Fibroblast of lung (primary cell): ENCODE measurements around the gene A3GALT2. TPM values are rescaled to one million over a fixed set of nuclear protein-coding genes. Genes with fewer than 3 reads are reported as not detected.

Source experiments
- DNase-seq, 2 donors: peaks; one replicate each; pipeline versions ENCODE4 v3.0.0 to v3.0.0-alpha.2; 2010; ENCODE audit warnings: low read depth in 2 of 2
- H2AFZ ChIP-seq: 2 replicates; pipeline ENCODE4 v1.5.1; 2012; ENCODE audit warnings: low read length, control low read depth, inconsistent platforms
- H3K27ac ChIP-seq: 2 replicates; pipeline ENCODE4 v1.5.1; 2011; ENCODE audit warnings: low read length, control low read depth; ENCODE audit not compliant: insufficient read depth
- H3K27me3 ChIP-seq: 2 replicates; pipeline ENCODE4 v1.5.1; 2011; ENCODE audit warnings: mild to moderate bottlenecking, low read length; ENCODE audit not compliant: control insufficient read depth, insufficient read depth
- H3K36me3 ChIP-seq: 2 replicates; pipeline ENCODE4 v1.5.1; 2011; ENCODE audit warnings: low read length; ENCODE audit not compliant: control insufficient read depth, insufficient read depth
- H3K4me1 ChIP-seq: 2 replicates; pipeline ENCODE4 v1.5.1; 2011; ENCODE audit warnings: low read length; ENCODE audit not compliant: control insufficient read depth, insufficient read depth; ENCODE audit errors: extremely low read depth
- H3K4me2 ChIP-seq: 2 replicates; pipeline ENCODE4 v1.5.1; 2011; ENCODE audit warnings: low read length, control low read depth; ENCODE audit not compliant: insufficient read depth; ENCODE audit errors: extremely low read depth
- H3K4me3 ChIP-seq, 4 experiments: fragments of 200-600 bp in 1 of 4; sonication (generic) in 1 of 4; replicated peaks in 1 of 4; 2 replicates each; pipeline ENCODE4 v1.5.1; 2011 to 2016; ENCODE audit warnings: low read length in 4 of 4, low read depth in 3 of 4, mild to moderate bottlenecking in 3 of 4, control low read depth in 2 of 4, inconsistent platforms in 1 of 4, mixed read lengths in 1 of 4; ENCODE audit not compliant: insufficient read depth in 1 of 4; ENCODE audit errors: control extremely low read depth in 1 of 4
- H3K79me2 ChIP-seq: 2 replicates; pipeline ENCODE4 v1.5.1; 2012; ENCODE audit warnings: mild to moderate bottlenecking, low read length, inconsistent platforms; ENCODE audit not compliant: control insufficient read depth, insufficient read depth
- H3K9ac ChIP-seq: 2 replicates; pipeline ENCODE4 v1.5.1; 2011; ENCODE audit warnings: mild to moderate bottlenecking, low read length, control low read depth; ENCODE audit not compliant: insufficient read depth
- H3K9me3 ChIP-seq: 2 replicates; pipeline ENCODE4 v1.5.1; 2012; ENCODE audit warnings: low read depth, low read length; ENCODE audit not compliant: control insufficient read depth, insufficient read depth
- H4K20me1 ChIP-seq: 2 replicates; pipeline ENCODE4 v1.5.1; 2011; ENCODE audit warnings: low read length; ENCODE audit not compliant: control insufficient read depth, insufficient read depth; ENCODE audit errors: extremely low read depth
- CTCF ChIP-seq, 2 donors: IDR thresholded peaks in 1 of 2; conservative IDR thresholded peaks in 1 of 2; 1 replicate in 1 of 2; 2 replicates in 1 of 2; pipeline ENCODE4 v1.5.1; 2011 to 2012; ENCODE audit warnings: low read length in 2 of 2, control low read depth in 1 of 2, inconsistent platforms in 1 of 2, low read depth in 1 of 2, mild to moderate bottlenecking in 1 of 2
- EZH2 ChIP-seq: IDR thresholded peaks from 2 replicates; pipeline ENCODE4 v1.5.1; 2012; ENCODE audit warnings: low read length, control low read depth, mild to moderate bottlenecking; ENCODE audit errors: missing control alignments
- polyA plus RNA-seq, 2 donors: library from polyadenylated mRNA; depleted of rRNA in 1 of 2; stranded (reverse) in 1 of 2; unstranded in 1 of 2; fragments of >200 nt; gene quantifications; 2 replicates each; pipeline ENCODE4 v1.2.1, GENCODE V29; 2011 to 2012; ENCODE audit warnings: missing spikeins in 1 of 2
- total RNA-seq: library from RNA; depleted of rRNA; stranded (reverse); fragments of >200 nt; gene quantifications from 2 replicates; pipeline ENCODE4 v1.2.1, GENCODE V29; 2014

Gene A3GALT2
- total and polyA plus RNA-seq, 2 donors (not counting 1 experiment from before 2014, with no cell fraction given), result not detected

GRCh38 chr1:33363470-33363861 is 42.6 kb upstream of the A3GALT2 start:
- no peak overlapping the region for H3K4me3 ChIP-seq
- H3K36me3 ChIP-seq, result peaks cover 6% of the 10 kb centered on the region
- H2AFZ ChIP-seq, result no peak overlapping the region
- H3K9ac ChIP-seq, result no peak overlapping the region
- no peak overlapping the region for H3K4me2 ChIP-seq
- H3K9me3 ChIP-seq, result no peaks in the 10 kb centered on the region
- TF ChIP-seq EZH2 (no peak), CTCF (conservative IDR thresholded peaks at IDR 0.05 in 1 of 2, IDR thresholded peaks at IDR 0.05 in 1 of 2; ENCODE audit: low read depth in 1 of 2, low read length in 2 of 2) (no peak)
- DNase-seq, result no peak
- H3K27ac ChIP-seq, result no peak overlapping the region
- H4K20me1 ChIP-seq, result no peaks in the 10 kb centered on the region
- no peaks in the 10 kb centered on the region for H3K27me3 ChIP-seq
- peaks cover 25% of the 10 kb centered on the region for H3K4me1 ChIP-seq
- no peaks in the 10 kb centered on the region for H3K79me2 ChIP-seq

- peaks cover 6% of the 10 kb centered on the region for H3K36me3 ChIP-seq
- H3K79me2 ChIP-seq, result no peaks in the 10 kb centered on the region
- no peaks in the 10 kb centered on the region for H3K27me3 ChIP-seq
- no peak overlapping the region for H2AFZ ChIP-seq
- H3K9ac ChIP-seq, result no peak overlapping the region
- H3K4me1 ChIP-seq, result peaks cover 25% of the 10 kb centered on the region
- H3K4me3 ChIP-seq, result no peak overlapping the region
- no peak overlapping the region for H3K27ac ChIP-seq
- DNase-seq, result no peak
- H4K20me1 ChIP-seq, result no peaks in the 10 kb centered on the region
- H3K4me2 ChIP-seq, result no peak overlapping the region
- H3K9me3 ChIP-seq, result no peaks in the 10 kb centered on the region
- TF ChIP-seq CTCF (conservative IDR thresholded peaks at IDR 0.05 in 1 of 2, IDR thresholded peaks at IDR 0.05 in 1 of 2; ENCODE audit: low read depth in 1 of 2, low read length in 2 of 2) (no peak), EZH2 (no peak)
Measured at GRCh38 chr1:33363021-33363420, 42.1 kb upstream of the A3GALT2 start.

GRCh38 chr1:33361532-33362235 is 40.8 kb upstream of the A3GALT2 start:
- Histone ChIP-seq H3K9me3 (no peaks in the 10 kb centered on the region), H4K20me1 (no peaks in the 10 kb centered on the region), H3K79me2 (no peaks in the 10 kb centered on the region), H3K4me2 (no peak overlapping the region), H3K36me3 (peaks cover 2% of the 10 kb centered on the region), H3K27ac (no peak overlapping the region), H3K27me3 (no peaks in the 10 kb centered on the region), H3K4me1 (peaks cover 16% of the 10 kb centered on the region), H3K9ac (no peak overlapping the region), H3K4me3 (no peak overlapping the region), H2AFZ (no peak overlapping the region)
- TF ChIP-seq EZH2 (no peak), CTCF (conservative IDR thresholded peaks at IDR 0.05 in 1 of 2, IDR thresholded peaks at IDR 0.05 in 1 of 2; ENCODE audit: low read depth in 1 of 2, low read length in 2 of 2) (no peak)
- no peak for DNase-seq
